Testis (tissue), 5 donors: Measurements from ENCODE around the gene MANSC1. TPM values are rescaled to one million over a fixed set of nuclear protein-coding genes. Genes with fewer than 3 reads are reported as not detected.

Experiments
- DNase-seq: peaks from one replicate; pipeline ENCODE4 v3.0.0-alpha.2; 2019
- H3K27ac ChIP-seq, 2 donors: fragments of 200-600 bp; sonication (generic); one replicate each; pipeline ENCODE4 v1.5.1; 2019
- H3K27me3 ChIP-seq: fragments of 200-600 bp; sonication (generic); one replicate; pipeline ENCODE4 v1.5.1; 2019
- H3K36me3 ChIP-seq: fragments of 200-600 bp; sonication (generic); one replicate; pipeline ENCODE4 v1.5.1; 2017; ENCODE audit warnings: low read depth; ENCODE audit errors: missing control alignments
- H3K4me1 ChIP-seq: fragments of 200-600 bp; sonication (generic); one replicate; pipeline ENCODE4 v1.5.1; 2019
- H3K4me3 ChIP-seq, 2 donors: fragments of 200-600 bp; sonication (generic); one replicate each; pipeline ENCODE4 v1.5.1; 2017 to 2019
- H3K9me3 ChIP-seq: fragments of 200-600 bp; sonication (generic); one replicate; pipeline ENCODE4 v1.5.1; 2017
- CTCF ChIP-seq, 3 experiments: fragments of 450-650 bp in 2 of 3; fragments of 200-600 bp in 1 of 3; sonication (generic) in 1 of 3; IDR thresholded peaks; one replicate each; pipeline ENCODE4 v1.5.1; 2016 to 2019; ENCODE audit warnings: antibody characterized with exemption in 3 of 3, mild to moderate bottlenecking in 2 of 3, moderate library complexity in 1 of 3
- POLR2A ChIP-seq: fragments of 450-650 bp; IDR thresholded peaks from one replicate; pipeline ENCODE4 v1.6.1; 2017; ENCODE audit warnings: antibody characterized with exemption, mild to moderate bottlenecking, moderate library complexity
- WGBS, 2 donors: methylation state at CpG; one replicate each; pipeline ENCODE4 v1.1.5; 2018; 5-methylcytosine and 5-hydroxymethylcytosine counted together
- intact Hi-C: fragments of 100-400 bp; cut with DNase I; formaldehyde crosslinking; loops from one replicate; pipeline ENCODE4 v1.15.1; 2023; ENCODE audit warnings: low total_unique reads
- long read RNA-seq, 2 donors: transcript quantifications; one replicate each; lab custom pipeline, GENCODE V29; 2026
- polyA plus RNA-seq: library from polyadenylated mRNA; stranded (reverse); fragments of 350-450 nt; fragmentation: Illumina TruSeq; extraction: RNeasy Lipid Tissue Mini Kit (QIAGEN cat#74804); gene quantifications from one replicate; pipeline ENCODE4 v1.2.3, GENCODE V29; 2014; ENCODE audit warnings: low read depth, low replicate concordance; ENCODE audit not compliant: insufficient read depth
- total RNA-seq, 2 donors: library from RNA; depleted of rRNA; stranded (reverse); fragments of >200 nt; gene quantifications; one replicate each; pipeline ENCODE4 v1.2.3, GENCODE V29; 2016

Gene MANSC1
- 10 to 100 TPM; 24.0 to 24.7 TPM for total RNA-seq
- 30.3 TPM for polyA plus RNA-seq
- long read RNA-seq, donor 1, full-length matches to known transcripts = 7 of 7 reads
- long read RNA-seq, donor 1, partial matches to known transcripts = 0 of 7 reads
- long read RNA-seq, donor 1, other reads (novel, unspliced or antisense) = 0 of 7 reads
- long read RNA-seq, donor 2, full-length matches to known transcripts = 5 of 5 reads
- long read RNA-seq, donor 2, partial matches to known transcripts = 0 of 5 reads
- long read RNA-seq, donor 2, other reads (novel, unspliced or antisense) = 0 of 5 reads

GRCh38 chr12:12349711-12350665, at the start of gene MANSC1:
TSS of gene MANSC1 (minus strand) at chr12:12350242. CDS start at chr12:12343314, 6,928 bp downstream.
- Histone ChIP-seq H3K4me1 (peaks cover 11% of the 10 kb centered on the region), H3K36me3 (no peaks in the 10 kb centered on the region), H3K27me3 (no peaks in the 10 kb centered on the region), H3K4me3 (peak within 1 kb of the TSS; percentile 78 to 83), H3K27ac (peak within 1 kb of the TSS; percentile 61 to 86), H3K9me3 (no peaks in the 10 kb centered on the region)
- 0% methylated on average over 11 to 38 of the region's 68 CpGs for WGBS, 2 donors
- peak; percentile 72 for DNase-seq
- intact Hi-C loops = no loop called here
- peak in 2 of 3 experiments; percentile 3 to 48 for TF ChIP-seq CTCF (IDR thresholded peaks at IDR 0.05)
- TF ChIP-seq POLR2A = no peak

GRCh38 chr12:12399161-12399560, 49.1 kb upstream of the MANSC1 start:
- Histone ChIP-seq H3K4me3 (no peak overlapping the region), H3K27me3 (no peaks in the 10 kb centered on the region), H3K4me1 (peaks cover 21% of the 10 kb centered on the region), H3K36me3 (no peaks in the 10 kb centered on the region), H3K27ac (peak overlapping the region; percentile 43 to 65), H3K9me3 (no peaks in the 10 kb centered on the region)
- intact Hi-C loops = no loop called here
- no peak for DNase-seq
- 92 to 93% methylated on average over 1 of the region's 1 CpG for WGBS, 2 donors
- TF ChIP-seq POLR2A (no peak), CTCF (IDR thresholded peaks at IDR 0.05) (no peak)

GRCh38 chr12:12398026-12398859, 48.2 kb upstream of the MANSC1 start:
- Histone ChIP-seq H3K27ac (peak overlapping the region; percentile 43 to 65), H3K4me1 (peaks cover 21% of the 10 kb centered on the region), H3K4me3 (no peak overlapping the region), H3K36me3 (no peaks in the 10 kb centered on the region), H3K9me3 (no peaks in the 10 kb centered on the region), H3K27me3 (no peaks in the 10 kb centered on the region)
- 54 to 60% methylated on average over 7 of the region's 7 CpGs for WGBS, 2 donors
- TF ChIP-seq POLR2A (no peak), CTCF (IDR thresholded peaks at IDR 0.05) (peak in 1 of 3 experiments; percentile 25)
- intact Hi-C loops = no loop called here
- DNase-seq = peak; percentile 47

GRCh38 chr12:12397184-12397583, 47.1 kb upstream of the MANSC1 start:
- no peak for TF ChIP-seq POLR2A
- TF ChIP-seq CTCF (IDR thresholded peaks at IDR 0.05) = no peak
- intact Hi-C loops = no loop called here
- Histone ChIP-seq H3K4me1 (peaks cover 21% of the 10 kb centered on the region), H3K27ac (peak overlapping the region; percentile 6 to 65), H3K36me3 (no peaks in the 10 kb centered on the region), H3K4me3 (no peak overlapping the region), H3K27me3 (no peaks in the 10 kb centered on the region), H3K9me3 (no peaks in the 10 kb centered on the region)
- peak; percentile 41 for DNase-seq
- WGBS, 2 donors = 62 to 70% methylated on average over 5 of the region's 5 CpGs
